Kidney (tissue), 14 donors: ENCODE measurements around the gene FAF2. TPM values are rescaled to one million over a fixed set of nuclear protein-coding genes. Genes with fewer than 3 reads are reported as not detected.
A peak's percentile ranks its signal among the peaks of the same experiment; 100 is the strongest.

Experiments used
- DNase-seq, 5 donors: peaks; one replicate each; pipeline ENCODE4 v3.0.0-alpha.2; 2013 to 2020
- FAIRE-seq: peaks from 2 replicates; lab custom pipeline; 2012; peaks lifted over from hg19 to GRCh38; lab: Jason Lieb, UNC
- H3K27ac ChIP-seq, 2 donors: one replicate each; pipeline ENCODE4 v1.7.0; 2013; ENCODE audit warnings: low read depth in 2 of 2, low read length in 2 of 2, inconsistent platforms in 1 of 2
- H3K27me3 ChIP-seq: one replicate; pipeline ENCODE4 v1.7.1; 2013; ENCODE audit warnings: low read length, inconsistent platforms; ENCODE audit not compliant: control insufficient read depth, insufficient read depth
- H3K36me3 ChIP-seq, 3 donors: one replicate each; pipeline versions ENCODE4 v1.7.0 to v1.7.1; 2013; ENCODE audit warnings: low read length in 3 of 3, control low read depth in 1 of 3, inconsistent platforms in 1 of 3; ENCODE audit not compliant: insufficient read depth in 3 of 3, control insufficient read depth in 2 of 3
- H3K4me1 ChIP-seq, 3 donors: one replicate each; pipeline versions ENCODE4 v1.7.0 to v1.7.1; 2013; ENCODE audit warnings: low read length in 3 of 3, inconsistent platforms in 1 of 3, low read depth in 1 of 3; ENCODE audit not compliant: control insufficient read depth in 2 of 3, insufficient read depth in 2 of 3
- H3K4me3 ChIP-seq, 3 donors: one replicate each; pipeline versions ENCODE4 v1.7.0 to v1.8.1; 2013; ENCODE audit warnings: low read length in 3 of 3, control low read depth in 1 of 3, inconsistent platforms in 1 of 3
- H3K9ac ChIP-seq, 3 donors: one replicate each; pipeline versions ENCODE4 v1.7.0 to v1.7.1; 2013; ENCODE audit warnings: low read length in 3 of 3, control low read depth in 1 of 3, inconsistent platforms in 1 of 3
- H3K9me3 ChIP-seq, 3 donors: one replicate each; pipeline versions ENCODE4 v1.7.0 to v1.7.1; 2013; ENCODE audit warnings: low read length in 3 of 3, control low read depth in 1 of 3, inconsistent platforms in 1 of 3; ENCODE audit not compliant: control insufficient read depth in 2 of 3, insufficient read depth in 1 of 3
- CTCF ChIP-seq: IDR thresholded peaks from 3 replicates; pipeline ENCODE4 v1.5.1; 2012; ENCODE audit warnings: mild to moderate bottlenecking, moderate library complexity, borderline replicate concordance; ENCODE audit not compliant: insufficient read depth; ENCODE audit errors: extremely low read depth
- intact Hi-C: fragments of 100-400 bp; cut with DNase I; formaldehyde crosslinking; loops from one replicate; pipeline ENCODE4 v1.11.1; 2022
- polyA plus RNA-seq: library from polyadenylated mRNA; stranded (reverse); fragments of 350-450 nt; fragmentation: Illumina TruSeq; extraction: RNeasy Lipid Tissue Mini Kit (QIAGEN cat#74804); gene quantifications from one replicate; pipeline ENCODE4 v1.2.3, GENCODE V29; 2014; ENCODE audit warnings: low read depth, low replicate concordance; ENCODE audit not compliant: insufficient read depth
- total RNA-seq: library from RNA; stranded (reverse); fragmentation: NEBNext Ultra II Directional; extraction: Animal tissue kit (Norgen Biotek cat#: 25700); gene quantifications from one replicate; pipeline ENCODE4 v1.2.1, GENCODE V29; 2021
- donor health status: control.
- donor health status: control.
- donor health status: control.
- donor health status: control.
- donor health status: control.
- donor health status: DM: yes; HTN: yes; CAD: no.
- donor health status: Normal renal cell carcinoma (clear cell type).

The FAF2 gene
- total and polyA plus RNA-seq, 2 donors from 2014 or later: 11.1 to 31.7 TPM

DNA sequence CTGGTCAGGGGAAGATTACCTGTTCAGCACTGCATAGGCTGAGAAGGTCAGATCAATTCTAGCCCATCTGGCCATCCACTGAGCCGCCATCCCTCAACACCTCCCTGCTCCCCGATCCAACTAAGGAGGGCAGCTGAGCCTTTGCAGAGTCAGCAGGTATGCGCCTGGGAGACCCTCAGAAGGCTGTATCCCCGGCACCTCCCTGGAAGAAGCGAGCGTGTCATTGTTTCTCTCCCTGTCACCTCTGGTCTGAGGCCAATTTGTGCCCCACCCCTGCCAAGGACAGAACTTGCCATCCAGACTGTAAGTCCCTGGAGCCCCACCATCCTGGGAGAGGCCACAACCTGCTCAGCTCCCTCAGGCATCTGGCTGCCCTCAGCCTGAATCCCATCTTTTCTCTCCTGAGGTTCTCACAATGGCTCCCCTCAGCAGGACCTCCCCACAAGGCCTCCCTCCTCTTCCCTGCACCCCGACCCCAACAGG lies 34.4 kb upstream of the FAF2 start:
- H3K27ac ChIP-seq: no peak overlapping the region
- H3K4me3 ChIP-seq: no peak overlapping the region
- no peaks in the 10 kb centered on the region for H3K9me3 ChIP-seq
- peaks cover 0 to 13% (median 5%) of the 10 kb centered on the region in 3 donors for H3K4me1 ChIP-seq
- H3K9ac ChIP-seq: no peak overlapping the region
- intact Hi-C loops: no loop called here
- H3K27me3 ChIP-seq: no peaks in the 10 kb centered on the region
- peaks cover 0 to 8% (median 0%) of the 10 kb centered on the region in 3 donors for H3K36me3 ChIP-seq
- no peak for TF ChIP-seq CTCF
- DNase-seq (no peak), FAIRE-seq (no peak)

- Histone ChIP-seq H3K27me3 (no peaks in the 10 kb centered on the region), H3K27ac (no peak overlapping the region), H3K9me3 (no peaks in the 10 kb centered on the region), H3K36me3 (peaks cover 0 to 4% (median 0%) of the 10 kb centered on the region in 3 donors), H3K4me1 (peaks cover 0 to 13% (median 5%) of the 10 kb centered on the region in 3 donors), H3K4me3 (no peak overlapping the region), H3K9ac (no peak overlapping the region)
- FAIRE-seq (no peak), DNase-seq (no peak)
- intact Hi-C loops: no loop called here
- TF ChIP-seq CTCF: no peak
Measured at GRCh38 chr5:176414704-176415103, 33.5 kb upstream of the FAF2 start.

DNA sequence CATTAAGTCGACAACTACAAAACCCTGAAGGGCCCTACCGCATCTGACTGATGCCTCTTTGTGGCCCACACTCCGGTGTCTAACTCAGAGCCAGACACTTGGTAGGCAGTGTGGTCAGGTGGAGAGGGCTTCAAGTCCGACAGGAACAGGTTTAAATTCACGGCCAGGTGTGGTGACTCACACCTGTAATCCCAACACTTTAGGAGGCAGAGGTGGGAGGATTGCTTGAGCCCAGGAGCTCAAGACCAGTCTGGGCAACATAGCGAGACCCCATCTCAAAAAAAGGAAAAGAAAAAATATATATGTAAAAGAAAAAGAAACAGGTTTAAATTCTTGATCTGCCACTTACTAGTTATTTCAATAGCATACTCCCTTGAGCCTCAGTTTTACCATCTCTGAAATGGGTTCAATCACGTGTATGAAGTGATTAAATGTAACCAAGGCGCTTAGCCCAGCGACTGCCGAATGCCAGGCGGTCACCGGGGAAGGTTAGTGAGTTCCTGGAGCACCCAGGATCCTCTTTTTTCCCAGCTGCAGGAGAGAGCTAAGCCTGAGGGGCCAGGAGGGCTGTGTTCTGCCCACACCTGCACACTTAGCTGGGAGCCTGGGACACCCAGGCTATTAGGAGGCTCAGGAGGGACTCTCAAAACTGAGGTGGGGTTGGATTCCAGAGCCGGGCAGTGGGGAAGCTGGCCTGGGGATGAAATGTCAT lies 32.8 kb upstream of the FAF2 start:
- FAIRE-seq: no peak
- no peaks in the 10 kb centered on the region for H3K9me3 ChIP-seq
- intact Hi-C loops: no loop called here
- no peaks in the 10 kb centered on the region for H3K36me3 ChIP-seq
- DNase-seq: peak in 3 of 5 donors; percentile 35 to 51 (median 38)
- peak overlapping the region; percentile 60 to 73 for H3K27ac ChIP-seq
- TF ChIP-seq CTCF: no peak
- H3K4me1 ChIP-seq: peaks cover 0 to 13% (median 5%) of the 10 kb centered on the region in 3 donors
- no peaks in the 10 kb centered on the region for H3K27me3 ChIP-seq
- H3K4me3 ChIP-seq: peak overlapping the region; percentile 57 to 90 (median 76)
- H3K9ac ChIP-seq: peak overlapping the region; percentile 36 to 97 (median 83)
